Ureter (tissue), 1 donor: ENCODE results near the gene KIAA0319L. TPM values are rescaled to one million over a fixed set of nuclear protein-coding genes. Genes with fewer than 3 reads are reported as not detected.

ENCODE experiments used
- DNase-seq: peaks from one replicate; pipeline ENCODE4 v3.0.0-alpha.2; 2020; ENCODE audit warnings: low spot score
- total RNA-seq: library from RNA; stranded (reverse); gene quantifications from one replicate; pipeline ENCODE4 v1.2.4, GENCODE V29; 2023
- donor health status: DM: yes; HTN: yes; CAD: no.

KIAA0319L gene
- total RNA-seq, 1 donor from 2014 or later, result 74.6 TPM

DNA sequence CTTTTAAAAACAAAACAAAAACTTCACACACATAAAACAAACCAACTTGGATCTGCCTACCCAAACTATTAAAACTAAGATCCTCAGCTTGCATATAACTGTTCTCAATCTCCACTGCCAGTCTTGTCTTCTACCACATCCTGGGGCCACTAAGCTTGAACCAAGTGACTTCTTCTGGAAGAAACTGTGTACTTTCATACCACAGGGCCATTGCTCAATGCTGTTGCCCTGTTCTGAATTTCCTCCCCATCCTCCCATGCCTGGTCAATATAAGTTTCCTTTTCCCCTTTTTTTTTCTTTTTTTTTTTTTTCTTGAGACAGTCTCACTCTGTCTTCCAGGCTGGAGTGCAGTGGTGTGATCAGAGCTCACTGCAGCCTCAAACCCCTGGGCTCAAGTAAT, 109.9 kb downstream of the KIAA0319L start:
- DNase-seq, result no peak

DNA sequence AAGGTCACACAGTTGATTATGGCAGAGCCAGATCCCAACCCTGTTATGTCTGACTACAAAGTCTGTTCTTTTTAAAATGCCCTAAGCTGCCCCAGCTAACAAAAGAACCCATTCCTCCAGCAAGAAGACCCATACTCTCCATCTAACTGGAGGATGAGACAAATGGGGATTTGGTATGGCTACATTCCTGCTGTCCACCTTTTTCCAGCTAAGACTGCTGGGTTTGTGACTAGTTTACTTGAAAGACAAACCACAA, 112.8 kb downstream of the KIAA0319L start:
- DNase-seq, result no peak

DNA sequence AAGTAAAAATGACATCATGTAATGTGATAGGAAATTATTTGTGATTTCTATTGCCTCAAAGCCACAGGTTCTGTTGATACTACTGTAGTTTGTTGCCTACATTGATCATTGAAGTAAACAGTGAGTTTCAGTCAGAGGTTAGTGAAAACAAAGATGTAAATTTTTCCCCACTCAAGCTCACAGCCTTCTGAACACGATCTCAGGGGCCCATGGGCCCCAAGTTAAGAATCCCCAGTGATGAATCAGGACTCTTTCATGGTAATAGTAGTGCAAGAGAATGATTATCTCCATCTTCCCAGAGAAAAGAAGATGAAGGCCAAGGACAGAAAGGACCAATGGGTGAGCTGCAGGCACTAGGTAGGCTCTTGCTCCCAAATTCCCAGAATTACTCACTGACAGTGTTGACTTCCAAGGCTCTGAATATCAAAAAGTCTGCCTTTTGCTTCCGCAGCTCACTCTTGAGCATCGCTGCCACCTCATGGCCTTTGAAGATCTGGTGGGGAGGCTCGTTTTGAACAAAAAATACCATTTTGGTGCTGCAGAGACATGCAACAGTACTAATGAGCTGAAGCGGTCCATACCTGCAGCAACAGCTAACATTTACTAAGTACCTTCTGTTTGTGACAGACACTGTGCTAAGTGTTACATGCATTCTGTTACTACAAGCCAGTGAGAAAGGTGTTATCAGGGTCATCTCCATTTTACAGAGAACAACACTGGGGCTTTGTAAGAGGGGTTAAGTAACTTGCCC, 113.3 kb downstream of the KIAA0319L start:
- DNase-seq, result no peak

DNA sequence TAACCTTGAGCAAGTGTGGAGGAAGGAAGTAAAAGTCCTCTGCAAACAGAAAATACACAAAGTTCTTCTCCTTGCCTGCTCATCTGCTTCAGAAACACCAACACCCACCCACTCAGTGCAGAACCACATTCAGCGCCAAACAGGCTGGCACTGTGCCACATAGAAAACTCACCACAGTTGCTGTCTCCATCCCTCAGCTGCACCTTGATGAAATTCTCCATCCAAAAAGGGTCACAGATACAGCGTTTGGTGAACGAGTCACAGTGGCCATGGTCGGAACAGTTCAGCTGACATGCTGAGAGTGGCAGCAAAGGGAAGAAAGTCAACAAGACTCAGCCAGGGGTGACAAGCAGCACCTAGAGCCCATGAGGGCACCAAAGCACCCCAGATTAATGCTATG, 114.5 kb downstream of the KIAA0319L start:
- DNase-seq, result no peak

DNA sequence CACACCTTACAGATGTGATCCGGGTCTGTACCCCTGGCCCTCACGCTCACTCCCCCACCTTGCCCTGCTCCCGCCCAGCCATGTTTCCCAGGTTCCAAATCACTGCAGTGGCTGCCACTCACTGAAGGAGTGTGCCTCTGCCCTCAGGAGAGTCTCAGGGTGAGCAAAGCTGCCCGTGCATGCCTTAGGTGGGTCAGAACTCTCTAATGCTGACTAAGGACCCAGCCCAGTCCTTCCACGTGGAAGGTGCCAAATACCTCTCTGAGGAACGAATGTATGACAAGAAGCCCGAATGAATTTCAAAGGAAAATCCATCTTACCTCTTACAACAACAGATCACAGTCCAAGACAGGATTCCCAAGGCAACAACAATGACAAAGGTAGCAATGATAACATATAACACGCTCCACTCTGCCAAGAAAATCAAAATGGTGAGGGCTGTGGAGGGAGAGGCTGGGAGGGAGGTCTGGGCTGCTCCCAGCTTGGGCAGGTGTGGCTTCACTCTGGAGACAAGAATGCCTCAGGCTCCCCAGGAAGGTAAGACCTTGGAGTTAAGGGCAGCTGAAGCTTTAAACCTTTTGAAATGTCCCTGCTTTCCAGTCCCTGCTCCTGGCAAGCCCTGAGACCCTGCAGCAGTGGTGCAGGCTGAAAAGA, 115.2 kb downstream of the KIAA0319L start:
- DNase-seq, result no peak

DNA sequence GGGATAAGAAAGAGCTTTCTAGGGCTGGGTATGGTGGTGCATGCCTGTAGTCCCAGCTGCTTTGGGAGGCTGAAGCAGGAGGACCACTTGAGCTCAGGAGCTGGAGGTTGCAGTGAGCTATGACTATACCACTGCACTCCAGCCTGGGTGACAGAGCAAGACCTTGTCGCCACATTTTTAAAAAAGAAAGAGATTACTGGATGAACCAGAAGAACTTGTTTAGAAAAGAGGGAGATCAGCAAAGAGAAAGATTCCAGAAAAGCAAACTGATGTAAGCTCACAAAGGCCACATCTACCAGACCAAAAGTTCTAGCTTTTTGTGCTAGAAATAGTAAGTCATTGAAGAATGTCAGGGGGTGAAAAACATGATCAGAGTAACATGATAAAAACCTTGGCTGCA, 117.6 kb downstream of the KIAA0319L start:
- no peak for DNase-seq

DNA sequence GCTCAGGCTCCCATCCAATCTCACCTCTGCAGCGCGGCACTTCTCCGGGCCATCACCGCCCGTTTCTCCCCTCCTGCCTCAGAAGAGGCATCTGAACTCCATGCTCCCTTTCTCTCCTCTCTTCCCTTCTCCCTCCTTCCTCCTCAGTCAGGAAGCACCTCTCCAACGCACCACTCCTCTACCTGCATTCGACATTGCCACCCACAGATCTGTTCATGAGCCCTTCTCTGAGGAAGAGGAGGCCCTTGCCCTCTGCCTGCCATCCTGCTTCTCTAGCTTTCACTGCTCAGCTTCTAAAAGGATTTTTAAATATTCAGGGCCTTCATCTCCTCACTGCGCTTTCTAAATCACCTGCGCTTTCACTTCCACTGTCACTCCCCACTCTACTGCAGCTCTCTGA, 120.0 kb downstream of the KIAA0319L start:
- no peak for DNase-seq

DNA sequence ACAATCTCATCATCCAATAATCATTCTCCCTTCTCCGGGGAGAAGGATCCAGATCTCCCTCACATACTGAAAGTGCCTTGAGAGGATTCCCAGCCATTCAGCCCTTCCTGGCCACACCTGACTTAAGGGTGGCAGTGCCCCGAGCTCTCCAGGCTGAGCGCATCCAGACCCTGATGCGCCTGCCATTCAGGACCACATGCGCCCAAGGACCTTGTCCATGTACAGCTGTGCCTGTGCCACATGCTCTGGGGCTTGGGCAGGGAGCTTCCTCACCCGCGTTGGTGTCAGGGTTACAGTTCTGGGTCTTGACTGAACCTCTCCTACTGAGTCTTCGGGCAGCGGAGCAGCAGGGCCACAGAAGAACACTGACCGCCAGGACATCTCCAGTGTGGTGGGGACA, 121.1 kb downstream of the KIAA0319L start:
- DNase-seq, result no peak

DNA sequence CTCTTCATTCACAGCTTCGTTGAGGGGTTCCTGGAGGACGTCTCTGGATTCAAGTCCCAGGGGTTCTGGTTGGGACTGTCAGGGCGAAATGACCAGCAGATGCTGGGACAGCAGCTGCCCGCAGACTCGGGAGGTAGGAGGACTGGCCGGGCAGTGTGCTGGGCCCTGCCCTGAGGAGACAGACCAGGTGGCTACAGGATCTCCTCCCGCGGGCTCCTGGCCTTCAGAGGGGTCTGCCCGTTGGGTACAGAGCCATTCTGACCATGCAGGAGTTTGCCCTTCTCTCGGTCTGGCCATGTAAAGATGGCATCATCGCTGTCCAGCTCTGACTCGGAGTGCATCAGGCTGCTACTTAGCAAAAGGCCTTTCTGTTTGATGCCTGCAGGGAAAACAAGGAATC, 122.5 kb downstream of the KIAA0319L start:
- no peak for DNase-seq

DNA sequence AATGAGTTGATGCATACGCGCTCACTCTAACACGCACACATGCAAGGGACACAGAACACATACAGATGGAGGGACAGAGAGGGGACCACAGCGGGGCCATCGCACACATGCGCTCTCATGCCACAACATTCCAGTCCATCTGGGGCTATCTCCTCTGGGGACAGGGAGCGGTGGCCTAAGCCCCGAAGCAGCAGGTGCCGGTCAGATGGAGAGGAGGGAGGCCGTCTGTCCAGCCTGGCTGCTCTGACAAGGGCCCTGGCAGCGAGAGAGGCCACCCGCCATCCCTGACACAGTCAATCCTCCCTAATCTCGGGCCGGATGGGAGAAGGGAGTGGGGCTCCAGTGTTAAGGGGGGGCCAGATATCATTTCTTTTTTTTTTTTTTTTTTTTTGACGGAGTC, 123.5 kb downstream of the KIAA0319L start:
- no peak for DNase-seq

DNA sequence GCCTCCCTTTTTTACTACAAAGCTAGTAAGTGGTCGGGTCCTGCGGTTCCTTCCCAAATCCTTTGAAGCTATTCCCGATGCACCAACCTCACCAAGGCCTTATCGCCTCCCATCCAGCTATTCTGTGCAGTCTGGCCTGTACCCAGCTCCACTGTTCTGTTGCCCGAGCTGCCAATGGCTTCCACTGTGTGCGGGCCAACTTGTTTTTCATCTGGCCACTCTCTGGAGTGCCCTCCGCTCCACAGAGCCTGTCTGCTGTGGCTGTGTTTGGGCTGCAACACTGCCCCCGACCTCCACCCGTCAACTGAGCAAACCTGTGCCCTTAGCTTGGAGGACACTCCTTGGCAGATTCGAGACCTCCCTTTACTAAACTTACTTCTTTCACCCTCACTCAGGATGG, 125.0 kb downstream of the KIAA0319L start:
- no peak for DNase-seq

DNA sequence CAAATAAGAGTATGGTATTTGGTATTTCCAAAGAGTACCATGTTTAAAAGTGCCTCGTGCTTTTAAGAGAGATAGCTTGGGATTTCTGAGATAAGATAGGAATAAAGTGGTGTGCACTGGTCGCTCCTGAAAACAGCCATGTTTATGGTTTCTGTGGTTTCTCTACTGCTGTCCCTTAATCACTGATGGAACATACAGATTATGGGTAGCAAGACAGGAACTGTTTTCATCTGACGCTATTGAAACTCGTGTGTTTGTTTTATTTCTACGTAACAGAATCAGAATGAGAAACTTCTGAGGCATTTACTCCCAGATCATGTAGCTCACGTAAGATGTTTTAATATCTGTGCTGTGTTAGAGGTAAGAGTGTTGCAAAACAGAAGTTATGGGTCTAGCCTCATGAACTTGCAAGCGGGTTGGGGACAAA, 126.0 kb downstream of the KIAA0319L start:
- DNase-seq, result no peak

DNA sequence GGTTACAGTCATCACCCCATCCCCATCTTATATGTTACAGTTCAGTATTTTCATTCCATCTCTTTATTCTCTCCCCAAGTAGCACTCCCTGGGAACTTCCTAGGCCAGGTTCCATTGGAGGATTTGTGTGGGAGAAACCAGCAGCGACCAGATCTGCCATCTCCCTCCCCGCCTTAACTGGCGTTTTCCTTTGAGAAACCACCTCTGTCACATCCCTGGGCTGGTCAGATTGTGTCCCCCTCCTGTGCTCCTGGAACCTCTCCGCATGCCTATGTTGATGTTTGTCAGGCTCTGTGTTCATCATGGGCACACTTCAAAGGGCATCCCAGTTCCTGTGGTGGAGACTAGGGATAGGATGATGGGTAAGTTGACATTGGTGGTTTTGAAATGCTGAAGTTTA, 126.4 kb downstream of the KIAA0319L start:
- no peak for DNase-seq

DNA sequence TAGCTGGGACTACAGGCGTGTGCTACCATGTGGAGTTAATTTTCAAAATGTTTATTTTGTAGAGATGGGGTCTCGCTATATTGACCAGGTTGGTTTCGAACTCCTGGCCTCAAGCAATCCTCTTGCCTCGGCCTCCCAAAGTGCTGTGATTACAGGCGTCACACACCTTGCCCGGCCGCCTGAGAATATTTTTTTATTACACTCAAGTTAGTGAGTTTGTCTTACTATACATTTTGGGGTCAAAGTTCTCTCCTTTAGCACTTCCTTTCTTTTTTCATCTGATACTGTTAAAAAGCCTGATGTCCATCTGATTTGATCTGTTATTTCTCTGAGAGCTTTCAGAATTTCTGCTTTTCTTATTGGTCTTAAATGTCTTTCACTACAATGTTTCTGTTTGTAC, 128.8 kb downstream of the KIAA0319L start:
- no peak for DNase-seq

DNA sequence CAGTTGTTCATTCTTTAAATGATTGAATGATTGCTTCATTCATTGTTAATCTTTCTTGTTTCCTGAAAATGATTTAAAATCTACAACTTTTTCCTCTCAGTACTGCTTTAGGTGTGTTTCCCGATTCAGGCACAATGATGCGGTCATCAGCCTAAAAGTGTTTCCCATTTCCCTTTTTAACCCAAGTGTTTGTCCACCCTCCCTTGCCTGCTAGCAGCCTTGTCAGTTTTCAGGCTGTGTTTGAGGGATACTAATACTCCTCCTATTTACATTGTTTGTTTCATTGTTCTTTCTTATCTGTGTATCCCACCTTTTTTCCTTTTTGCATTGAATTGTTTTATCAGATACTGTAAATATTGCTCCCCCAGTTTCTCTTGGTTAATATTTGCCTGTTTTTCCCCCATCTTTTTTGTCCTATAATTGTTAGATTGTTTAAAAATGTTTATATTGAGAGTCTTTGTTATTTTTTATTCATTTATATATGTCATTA, 131.1 kb downstream of the KIAA0319L start:
- no peak for DNase-seq

DNA sequence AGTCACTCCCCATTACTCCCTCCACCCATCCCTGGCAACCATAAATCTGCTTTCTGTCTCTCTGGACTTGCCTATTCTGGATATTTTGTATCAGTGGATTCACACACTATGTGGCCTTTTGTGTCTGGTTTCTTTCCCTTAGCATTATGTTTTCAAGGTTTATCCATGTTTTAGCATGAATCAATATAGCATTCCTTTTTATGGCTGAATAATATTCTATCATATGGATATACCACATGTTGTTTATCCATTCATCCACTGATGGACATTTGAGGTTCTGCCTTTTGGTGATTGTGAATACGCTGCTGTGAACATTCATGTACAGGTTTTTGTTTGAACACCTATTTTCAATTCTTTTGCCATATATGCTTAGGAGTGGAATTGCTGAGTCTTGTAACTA, 148.3 kb downstream of the KIAA0319L start:
- DNase-seq, result no peak

DNA sequence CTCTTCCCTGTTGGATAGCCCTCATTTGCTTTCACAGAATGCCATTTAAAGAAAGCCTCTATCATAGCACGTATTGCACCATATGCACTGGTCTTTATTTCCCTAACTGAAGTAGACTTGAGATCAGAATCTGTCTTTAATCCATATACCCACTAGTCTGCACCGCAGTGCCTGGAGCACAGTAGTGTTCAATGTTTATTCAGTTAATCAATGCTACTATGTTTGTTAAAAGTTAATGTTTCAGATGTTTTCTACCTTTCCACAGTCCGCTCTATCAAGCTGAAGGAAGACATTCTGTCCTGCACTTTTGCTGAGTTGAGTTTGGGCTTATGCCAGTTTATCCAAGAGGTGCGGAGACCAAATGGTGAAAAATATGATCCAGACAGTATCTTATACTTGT, 149.5 kb downstream of the KIAA0319L start:
- DNase-seq, result no peak

DNA sequence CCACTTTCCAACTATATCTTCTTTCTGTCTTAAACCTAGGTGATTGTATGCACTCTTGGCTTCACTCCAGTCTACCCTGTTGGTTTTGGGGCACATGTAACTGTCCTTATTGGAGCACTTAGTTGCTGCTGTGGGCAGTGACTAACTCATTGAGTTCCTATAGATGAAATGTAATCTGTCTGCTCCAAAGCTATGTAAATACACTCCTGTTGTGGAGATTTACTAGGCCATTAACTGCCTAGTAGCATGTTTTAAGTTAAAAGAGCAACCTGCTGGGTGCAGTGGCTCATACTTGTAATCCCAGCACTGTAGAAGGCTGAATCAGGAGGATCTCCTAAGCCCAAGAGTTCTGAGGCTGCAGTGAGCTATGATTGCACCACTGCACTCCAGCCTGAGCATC, 151.1 kb downstream of the KIAA0319L start:
- DNase-seq, result no peak

DNA sequence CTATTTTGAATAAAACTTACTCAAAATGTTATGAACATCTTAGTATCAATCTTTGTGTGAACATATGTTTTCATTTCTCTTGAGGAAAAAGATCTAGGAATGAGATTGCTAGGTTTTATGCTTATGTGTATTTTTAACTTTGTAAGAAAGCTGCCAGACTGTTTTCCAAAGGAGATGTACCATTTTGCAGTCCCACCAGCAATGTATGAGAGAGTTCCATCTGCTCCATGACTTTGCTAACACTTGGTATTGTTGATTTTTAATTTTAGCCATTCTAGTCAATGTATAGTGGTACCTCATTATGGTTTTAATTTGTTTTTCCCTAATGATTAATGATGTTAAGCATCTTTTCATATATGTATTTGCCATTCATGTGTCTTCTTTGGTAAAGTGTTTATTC, 156.2 kb downstream of the KIAA0319L start:
- DNase-seq, result no peak

DNA sequence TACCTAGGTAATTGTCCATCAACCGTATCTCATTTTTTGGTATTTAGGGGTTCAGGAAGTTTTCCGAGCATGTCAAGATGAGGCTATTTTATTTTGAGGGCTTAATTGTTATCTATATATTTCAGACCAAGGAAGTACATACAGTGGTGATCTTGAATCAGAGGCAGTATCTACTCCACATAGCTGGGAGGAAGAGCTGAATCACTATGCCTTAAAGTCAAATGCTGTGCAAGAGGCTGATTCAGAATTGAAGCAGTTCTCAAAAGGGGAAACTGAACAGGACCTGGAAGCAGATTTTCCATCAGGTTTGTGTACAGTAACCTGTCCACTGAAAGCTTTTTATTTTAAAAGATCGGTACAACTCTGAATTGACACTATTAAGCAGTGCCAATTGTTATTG, 158.5 kb downstream of the KIAA0319L start:
- no peak for DNase-seq

DNA sequence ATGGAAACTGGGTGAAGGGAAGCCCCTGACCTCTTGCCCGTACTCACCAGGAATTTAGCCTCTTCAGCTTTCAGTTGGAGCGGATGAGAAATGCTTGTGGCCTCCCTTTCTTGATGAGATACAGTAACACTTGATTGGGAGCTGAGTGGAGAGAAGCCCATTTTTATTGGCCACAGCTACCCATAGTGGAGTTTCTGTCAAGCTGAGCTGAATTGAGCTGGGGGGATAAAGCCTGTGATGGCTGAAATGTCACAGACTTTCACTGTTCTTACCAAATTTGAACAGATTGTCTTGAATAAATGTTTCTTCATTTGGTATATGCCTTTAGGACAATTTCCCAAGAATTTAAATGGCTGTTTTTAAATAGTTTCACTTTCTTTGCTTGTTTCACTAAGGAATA, 162.8 kb downstream of the KIAA0319L start:
- no peak for DNase-seq

DNA sequence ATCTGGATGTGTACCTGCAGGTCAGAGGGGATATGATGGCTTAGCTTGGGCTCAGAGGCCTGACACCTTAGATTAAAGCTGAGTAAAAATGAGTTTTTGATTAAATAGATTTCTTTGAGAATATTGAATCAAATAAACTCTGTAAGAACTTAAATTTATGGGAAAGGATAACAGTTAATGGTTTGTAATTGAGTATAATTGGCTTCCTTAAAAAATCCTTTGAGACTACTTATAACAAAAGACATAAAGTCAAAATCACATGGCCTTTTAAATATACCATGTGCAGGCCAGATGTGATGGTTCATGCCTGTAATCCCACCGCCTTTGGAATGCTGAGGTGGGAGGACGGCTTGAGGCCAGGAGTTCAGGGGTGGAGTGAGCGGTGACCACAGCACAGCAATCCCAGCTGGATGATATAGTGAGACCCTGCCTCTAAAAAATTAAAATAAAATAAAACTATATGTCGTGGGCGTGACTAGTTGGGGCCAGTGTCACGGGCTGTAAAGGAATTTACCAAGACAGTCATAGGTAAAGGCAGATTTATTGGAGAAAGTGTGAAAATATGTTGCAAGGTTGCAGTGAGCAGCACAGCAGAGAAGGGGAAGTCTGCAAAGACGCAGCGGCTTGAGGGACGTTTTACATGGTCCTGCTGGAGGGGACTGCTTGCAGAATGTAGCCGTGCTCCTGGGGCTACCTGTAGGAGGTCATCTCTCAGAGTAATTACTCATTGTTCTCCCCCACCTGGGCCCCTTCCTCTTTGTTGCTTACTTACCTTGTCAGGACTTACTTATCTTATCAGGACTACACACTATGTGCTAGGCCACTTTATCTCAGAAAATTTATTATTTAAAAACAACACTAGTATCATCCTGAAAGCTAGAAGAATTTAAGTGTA, 166.4 kb downstream of the KIAA0319L start:
- no peak for DNase-seq

DNA sequence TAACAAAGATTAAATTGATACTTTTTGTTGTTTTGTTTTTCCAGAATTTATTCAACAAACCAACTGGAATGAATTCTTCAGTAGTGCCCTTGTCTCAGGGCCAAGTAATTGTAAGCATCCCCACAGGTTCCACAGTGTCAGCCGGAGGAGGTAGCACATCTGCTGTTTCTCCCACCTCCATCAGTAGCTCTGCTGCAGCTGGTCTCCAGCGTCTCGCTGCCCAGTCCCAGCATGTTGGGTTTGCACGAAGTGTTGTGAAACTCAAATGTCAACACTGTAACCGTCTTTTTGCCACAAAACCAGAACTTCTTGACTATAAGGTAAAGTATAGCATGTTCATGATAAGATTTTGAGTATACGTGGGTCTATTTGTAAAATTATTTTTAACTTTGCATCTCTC, 170.2 kb downstream of the KIAA0319L start:
- no peak for DNase-seq
